Measurements from ENCODE around the gene MANSC4.
"Not testable (repeated sequence)": the region's sequence is repeated elsewhere in the genome, so short reads cannot be mapped to it uniquely, and the experiment has no call there.

The MANSC4 gene

DNA sequence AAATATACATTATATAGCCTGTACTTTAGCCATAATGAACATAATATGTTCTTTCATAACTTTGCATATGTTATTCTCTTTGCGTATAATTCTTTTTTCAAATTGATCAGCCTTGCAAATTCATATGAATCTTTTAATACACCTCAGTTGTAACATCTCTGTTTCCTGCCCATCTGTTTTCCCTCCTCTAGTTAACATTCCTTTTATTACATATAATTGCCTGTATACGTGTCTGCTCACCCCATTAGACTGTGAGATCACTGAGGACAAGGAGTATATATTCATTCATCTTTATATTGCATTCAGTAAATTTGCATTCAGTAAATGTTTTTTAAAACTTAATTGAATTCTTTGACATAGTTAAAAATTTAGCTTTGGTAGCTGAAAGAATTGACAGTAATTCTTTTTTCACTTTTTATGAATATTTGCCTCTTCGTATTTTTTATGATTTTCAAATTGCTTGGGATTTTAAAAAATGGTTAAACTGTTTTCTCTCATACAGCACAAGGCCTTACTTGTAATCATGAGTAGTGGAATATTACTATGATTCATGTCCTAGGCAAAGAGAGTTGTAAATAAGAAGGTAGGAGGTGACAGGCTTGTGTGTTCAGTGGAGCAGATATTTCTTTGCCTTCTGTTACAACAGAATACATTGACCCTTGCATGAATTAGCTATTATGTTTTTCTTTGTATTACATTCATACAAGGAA, 32.8 kb downstream of the MANSC4 start:
- DNase-seq, result no peak

GRCh38 chr12:27745734-27746133, 34.3 kb downstream of the MANSC4 start:
- not testable (repeated sequence) for DNase-seq

DNA sequence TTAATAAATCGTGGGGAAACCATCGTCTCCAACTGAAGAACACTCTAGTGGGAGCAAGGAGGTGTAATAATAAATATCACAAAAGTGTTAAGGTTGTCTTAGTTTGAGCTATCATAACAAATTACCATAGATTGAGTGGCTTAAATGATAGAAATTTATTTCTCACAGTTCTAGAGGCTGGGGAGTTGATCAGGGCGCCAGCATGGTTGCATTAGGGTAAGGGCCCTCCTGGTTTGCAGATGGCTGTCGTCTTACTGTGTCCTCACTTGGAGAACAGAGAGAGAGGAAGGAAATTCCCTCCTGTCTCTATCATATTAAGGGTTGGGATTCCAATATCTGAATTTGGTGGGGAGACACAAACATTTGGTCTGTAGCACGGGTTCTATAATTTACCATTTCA, 36.4 kb downstream of the MANSC4 start:
- no peak for DNase-seq

DNA sequence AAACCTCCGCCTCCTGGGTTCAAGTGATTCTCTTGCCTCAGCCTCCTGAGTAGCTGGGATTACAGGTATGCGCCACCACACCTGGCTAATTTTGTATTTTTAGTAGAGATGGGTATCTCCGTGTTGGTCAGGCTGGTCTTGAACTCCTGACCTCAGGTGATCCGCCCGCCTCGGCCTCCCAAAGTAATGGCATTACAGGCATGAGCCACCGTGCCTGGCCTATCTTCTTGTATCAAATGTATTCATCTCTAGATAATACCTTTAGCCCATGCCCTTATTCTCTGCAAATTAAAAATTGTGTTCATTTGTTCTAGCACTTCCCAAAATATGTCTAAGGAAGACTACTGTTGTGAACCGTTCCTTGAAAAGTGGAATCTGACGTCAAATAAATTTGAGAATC, 45.7 kb downstream of the MANSC4 start:
- DNase-seq, result not testable (repeated sequence)

GRCh38 chr12:27733791-27734190, 46.2 kb downstream of the MANSC4 start:
- DNase-seq, result no peak

DNA sequence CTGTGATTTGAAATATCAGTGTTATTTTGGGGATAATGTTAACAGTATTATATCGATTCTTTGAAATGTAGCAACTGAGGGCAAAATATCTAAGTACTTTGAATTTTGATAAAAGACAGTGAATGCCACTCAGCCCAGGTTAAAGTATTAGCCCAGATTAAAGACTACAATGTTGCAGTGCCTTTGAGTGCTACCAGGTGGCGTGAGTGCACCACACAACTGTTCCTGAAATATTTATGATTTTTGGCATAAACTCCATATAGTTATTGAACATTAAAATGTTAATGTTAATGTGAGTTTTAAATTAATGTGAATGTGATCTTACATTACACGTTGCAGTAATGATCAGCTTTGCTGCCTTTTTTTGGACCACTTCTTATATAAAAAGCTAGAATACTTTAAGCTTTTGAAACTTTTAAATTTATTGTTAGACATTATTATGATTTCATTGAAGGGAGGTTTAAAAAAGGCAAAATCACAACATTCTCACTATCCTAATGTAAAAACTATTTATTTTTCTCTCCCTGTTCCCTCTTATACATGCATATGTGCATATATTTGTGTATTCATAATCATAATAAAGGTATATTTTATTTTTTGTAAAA, 46.9 kb downstream of the MANSC4 start:
- no peak for DNase-seq

GRCh38 chr12:27732281-27732680, 47.8 kb downstream of the MANSC4 start:
- no peak for DNase-seq

DNA sequence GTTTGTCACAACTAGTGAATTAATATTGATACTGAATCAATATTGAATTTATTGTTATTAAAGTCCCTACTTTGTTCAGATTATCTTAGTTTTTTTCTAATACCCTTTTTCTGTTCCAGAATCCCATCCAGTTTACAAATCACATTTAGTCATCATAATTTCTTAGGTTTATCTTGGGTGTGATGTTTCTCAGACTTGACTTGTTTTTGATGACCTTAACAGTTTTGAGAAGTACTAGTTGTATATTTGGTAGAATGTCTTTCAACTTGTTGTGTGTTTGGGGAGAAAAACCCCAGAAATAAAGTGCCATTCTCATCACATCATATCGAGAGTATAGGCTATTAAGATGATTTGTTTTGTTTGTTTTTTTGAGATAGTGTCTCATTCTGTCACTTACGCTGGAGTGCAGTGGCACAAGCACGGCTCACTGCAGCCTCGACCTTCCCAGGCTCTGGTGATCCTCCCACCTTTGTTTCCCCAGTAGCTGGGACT, 49.9 kb downstream of the MANSC4 start:
- DNase-seq, result no peak

- no peak for DNase-seq
These were observed 56.8 kb downstream of the MANSC4 start for GRCh38 chr12:27723212-27723611.

All from NCI-H2081 treated with DMSO at 0.1 percent for 48 hours (cell line).